ENCODE results near the gene C19orf12.

Gene C19orf12

GRCh38 chr19:29664753-29665214 lies 50.3 kb downstream of the C19orf12 start:
- DNase-seq (ENCODE audit: low read depth): no peak

DNA sequence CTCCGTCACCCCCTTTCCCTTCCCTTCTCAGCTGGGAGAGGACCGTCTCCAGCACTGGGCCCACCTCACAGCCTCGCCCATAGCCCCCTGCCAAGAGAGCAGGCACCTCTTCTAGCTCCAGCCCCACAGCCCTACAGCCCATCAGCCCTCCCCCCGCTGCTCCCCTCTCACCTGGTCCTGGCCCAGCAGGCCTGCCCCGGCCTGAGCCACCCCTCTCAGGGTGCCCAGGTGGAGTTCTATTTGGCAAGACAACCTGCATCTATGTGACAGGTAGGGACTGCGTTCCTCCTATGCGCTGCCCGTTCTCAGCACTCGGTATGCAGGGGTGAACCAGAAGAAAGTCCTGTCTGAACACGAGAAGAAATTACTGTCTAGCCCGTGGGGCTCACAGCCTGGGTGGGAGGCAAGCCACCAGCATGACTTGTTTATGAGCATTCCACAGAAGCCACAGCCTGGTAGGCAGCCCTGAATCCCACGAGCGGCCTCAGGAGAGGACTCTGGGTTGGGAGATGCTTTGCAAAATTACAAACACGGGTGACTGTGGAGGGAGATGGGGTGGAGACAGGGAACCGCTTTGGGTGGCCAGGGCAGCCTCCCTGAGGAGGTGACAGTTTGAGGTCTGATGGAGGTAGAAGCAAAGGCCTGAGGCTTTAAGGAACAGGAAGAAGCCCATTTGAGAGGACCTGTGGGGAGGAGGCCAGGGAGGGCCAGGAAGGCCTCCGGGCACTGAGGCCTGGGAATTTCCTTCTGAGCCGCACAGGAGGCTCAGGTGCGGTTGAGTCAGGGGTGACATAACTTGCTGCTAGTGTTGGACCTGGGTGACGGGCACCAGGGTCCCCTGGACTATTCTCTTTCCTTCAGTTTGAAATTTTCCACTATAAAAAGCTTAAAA lies 51.0 kb downstream of the C19orf12 start:
- no peak for DNase-seq (ENCODE audit: low read depth)

DNA sequence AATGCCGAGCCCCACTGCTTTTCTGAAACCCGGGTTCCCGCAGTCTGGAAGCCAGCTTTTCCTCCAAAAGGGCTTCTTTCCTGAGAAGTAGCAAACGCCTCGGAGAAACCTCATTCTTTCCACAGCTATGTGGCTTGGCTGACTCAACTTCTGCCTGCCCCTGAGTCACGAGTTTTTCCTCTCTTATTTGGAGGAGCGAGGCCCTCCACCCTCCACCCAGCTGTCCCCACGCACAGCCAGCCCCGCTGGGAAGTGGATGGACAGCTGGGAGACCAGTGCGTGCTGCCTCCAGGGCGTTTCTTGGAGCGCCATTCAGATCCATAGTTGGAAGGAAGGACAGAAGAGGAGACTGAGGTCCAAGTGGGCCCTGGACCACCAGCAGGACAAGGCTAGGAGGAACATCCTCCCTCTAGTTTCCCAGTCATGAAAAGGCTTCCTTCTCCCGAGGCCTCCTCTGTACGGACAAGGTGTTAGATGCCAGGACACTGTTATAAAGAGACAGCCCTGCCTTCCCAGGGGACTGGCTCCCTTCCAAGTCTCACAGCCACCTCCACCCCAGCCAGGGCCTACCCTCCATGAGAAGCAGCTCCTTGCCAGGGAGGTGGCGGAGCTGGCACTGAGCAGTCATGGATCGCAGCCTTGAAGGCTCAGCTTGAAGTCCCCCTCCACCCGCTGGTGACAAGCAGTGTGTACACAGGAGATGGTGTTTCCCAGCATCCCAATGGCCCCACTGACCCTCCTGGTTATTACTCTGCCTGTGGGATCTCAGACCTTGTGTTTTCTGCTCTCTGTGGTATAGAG lies 52.3 kb downstream of the C19orf12 start:
- no peak for DNase-seq (ENCODE audit: low read depth)

- DNase-seq (ENCODE audit: low read depth): no peak
Observed at GRCh38 chr19:29662278-29662603, 52.8 kb downstream of the C19orf12 start.

DNA sequence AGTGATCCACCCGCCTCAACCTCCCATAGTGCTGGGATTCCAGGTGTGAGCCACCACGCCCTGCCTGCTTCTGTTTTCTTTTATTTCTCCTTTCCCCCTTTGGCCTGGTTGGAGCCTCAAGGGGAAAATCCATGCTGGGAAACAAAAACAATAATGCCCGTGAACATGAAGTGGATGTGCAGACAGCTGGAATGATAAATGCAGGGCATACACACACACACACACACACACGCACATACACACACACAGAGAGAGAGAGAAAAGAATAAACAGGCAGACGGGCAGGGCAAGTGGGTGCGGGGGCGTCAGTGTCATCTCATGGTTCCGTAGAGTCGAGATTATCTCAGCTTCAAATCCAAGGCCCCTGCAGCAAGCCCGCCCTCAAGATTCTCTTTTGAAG lies 54.2 kb downstream of the C19orf12 start:
- DNase-seq (ENCODE audit: low read depth): no peak

DNA sequence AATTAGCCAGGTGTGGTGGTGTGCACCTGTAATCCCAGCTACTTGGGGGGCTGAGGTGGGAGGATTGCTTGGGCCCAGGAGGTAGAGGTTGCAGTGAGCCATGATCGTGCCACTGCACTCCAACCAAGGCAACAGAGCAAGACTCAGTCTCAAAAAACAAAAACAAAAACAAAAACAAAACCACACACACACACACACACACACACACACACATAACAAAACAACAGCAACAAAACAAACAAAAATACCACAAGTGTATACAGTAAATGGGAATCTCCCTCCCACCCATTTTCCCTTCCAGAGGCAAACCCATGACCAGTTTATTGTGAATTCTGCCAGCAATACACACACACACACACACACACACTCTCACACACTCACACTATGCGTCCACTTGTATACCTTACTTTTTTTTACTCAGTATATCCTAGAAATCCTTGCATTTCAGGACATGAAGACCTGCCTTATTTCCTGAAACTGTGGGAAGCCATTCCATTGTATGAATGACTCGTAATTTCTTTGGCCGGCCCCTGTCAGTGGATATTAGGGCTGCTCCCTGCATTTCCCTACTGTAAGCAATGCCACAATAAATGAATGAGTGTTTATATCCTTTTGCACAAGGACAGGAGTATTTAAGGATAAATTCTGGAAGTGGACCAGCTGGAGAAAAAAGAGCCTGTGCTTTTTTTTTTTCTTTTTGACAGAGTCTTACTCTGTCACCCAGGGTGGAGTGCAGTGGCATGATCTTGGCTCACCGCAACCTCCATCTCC lies 56.7 kb downstream of the C19orf12 start:
- no peak for DNase-seq (ENCODE audit: low read depth)

GRCh38 chr19:29655648-29656335 lies 59.3 kb downstream of the C19orf12 start:
- no peak for DNase-seq (ENCODE audit: low read depth)

DNA sequence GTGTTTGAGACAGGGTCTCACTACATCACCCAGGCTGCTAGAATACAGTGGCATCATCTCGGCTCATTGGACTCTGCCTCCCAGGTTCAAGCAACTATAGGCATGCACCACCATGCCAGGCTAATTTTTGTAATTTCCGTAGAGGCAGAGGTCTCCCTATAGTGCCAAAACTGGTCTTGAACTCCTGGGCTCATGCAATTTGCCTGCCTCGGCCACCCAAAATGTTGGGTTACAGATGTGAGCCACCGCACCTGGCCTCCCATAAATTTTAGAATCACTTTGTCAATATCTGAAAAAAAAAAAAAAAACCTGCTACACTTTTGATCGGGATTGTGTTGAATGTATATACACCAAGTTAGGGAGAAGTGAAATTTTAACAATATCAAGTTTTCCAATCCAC lies 61.7 kb downstream of the C19orf12 start:
- no peak for DNase-seq (ENCODE audit: low read depth)

DNA sequence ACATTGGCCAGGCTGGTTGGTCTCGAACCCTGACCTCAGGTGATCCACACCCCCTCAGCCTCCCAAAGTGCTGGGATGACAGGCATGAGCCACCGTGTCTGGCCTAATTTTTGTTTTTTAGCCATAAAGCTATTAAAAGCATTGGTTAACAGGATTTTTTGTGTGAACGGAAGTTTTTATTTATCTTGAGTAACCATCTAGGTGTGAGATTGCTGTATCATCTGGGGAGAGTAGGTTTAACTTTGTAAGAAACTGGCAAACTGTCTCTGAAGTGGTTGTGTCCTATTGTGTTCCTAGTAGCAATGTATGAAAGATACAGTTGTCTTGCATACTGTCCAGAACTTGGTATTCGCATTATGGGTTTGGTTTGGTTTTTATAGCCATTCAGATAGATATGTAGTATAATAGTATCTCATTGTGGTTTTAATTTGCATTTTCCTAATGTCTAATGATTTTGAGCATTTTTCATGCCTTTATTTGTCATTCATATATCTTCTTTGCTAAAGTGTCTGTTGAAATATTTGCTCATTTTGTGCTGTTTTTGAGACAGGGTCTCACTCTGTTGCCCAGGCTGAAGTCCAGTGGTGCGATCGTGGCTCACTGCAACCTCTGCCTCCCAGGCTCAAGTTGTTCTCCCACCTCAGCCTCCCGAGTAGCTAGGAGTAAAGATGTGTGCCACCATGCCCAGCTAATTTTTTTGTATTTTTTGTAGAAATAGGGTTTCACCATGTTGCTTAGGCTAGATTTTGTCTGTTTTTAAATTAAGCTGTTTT lies 63.3 kb downstream of the C19orf12 start:
- no peak for DNase-seq (ENCODE audit: low read depth)

DNA sequence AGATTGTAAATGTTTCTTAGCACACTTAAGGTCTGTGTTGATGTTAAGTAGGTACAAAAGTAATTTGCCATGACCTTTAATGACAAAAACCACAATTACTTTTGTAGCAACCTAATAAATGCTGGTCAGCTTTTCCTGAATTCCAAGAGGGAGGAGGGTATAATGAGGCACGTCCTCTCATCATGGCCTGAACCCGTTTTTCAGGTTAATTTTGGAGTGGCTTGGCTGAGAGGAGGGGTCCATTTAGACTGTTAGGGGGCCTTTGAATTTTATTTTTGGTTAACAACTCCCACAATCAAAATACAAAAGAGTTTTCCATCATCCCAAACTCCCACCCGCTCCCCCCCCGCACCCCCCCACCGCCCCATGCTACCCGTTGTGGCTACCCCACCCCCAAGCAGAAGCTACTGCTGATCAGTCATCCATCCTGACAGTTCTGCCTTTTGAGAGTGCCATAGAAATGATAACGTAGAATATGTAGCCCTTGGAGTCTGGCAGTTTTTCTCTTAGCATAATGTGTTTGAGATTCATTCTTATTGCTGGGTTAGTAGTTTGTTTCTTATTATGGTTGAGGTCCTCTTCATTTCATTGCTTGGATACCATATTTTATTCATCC lies 64.2 kb downstream of the C19orf12 start:
- no peak for DNase-seq (ENCODE audit: low read depth)
